ENCODE results near the gene CGB7.

CGB7 gene

DNA sequence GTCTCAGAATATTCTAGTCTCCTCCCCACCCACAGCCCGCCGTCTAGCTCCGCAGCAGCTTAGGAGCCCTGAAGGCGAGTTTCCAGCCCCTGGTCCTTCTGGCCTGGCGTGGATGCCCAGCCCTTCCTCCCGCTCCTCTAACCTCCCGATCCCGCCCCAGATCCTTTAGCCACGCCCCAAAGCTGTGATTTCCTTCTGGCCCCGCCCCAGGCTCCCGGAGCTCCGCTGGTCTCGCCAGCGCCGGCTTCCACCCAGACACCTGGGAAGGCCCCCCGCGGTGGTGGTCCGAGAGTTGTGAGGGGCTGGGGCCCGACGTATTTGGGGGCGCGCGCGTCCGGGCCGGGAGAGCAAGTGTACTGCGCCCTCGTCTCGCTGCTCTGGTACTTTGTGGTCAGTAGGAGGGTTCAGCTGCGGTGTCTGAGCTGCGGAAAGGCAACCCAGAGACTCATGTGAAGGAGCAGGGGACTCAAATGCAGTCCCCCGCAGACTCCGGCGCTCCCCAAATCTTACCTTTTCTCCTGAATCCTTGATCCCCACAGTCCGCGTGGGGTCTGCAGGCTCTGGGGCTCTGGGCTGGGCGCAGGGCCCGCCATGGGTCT lies at the start of gene CGB7:
Gene CGB7, minus strand, starts transcription at position 114 of the 599 bp plus-strand sequence. CDS start 2,374 bp downstream, outside the sequence.
- no peak for DNase-seq (ENCODE audit: low read depth, low spot score)
- no peak within 1 kb of the TSS for H3K27ac ChIP-seq
- H3K9me3 ChIP-seq (ENCODE audit: low read depth, low read length), result no peaks in the 10 kb centered on the region
- TF ChIP-seq EZH2 (IDR thresholded peaks at IDR 0.05) (no peak), POLR2AphosphoS5 (IDR thresholded peaks at IDR 0.05; ENCODE audit: borderline replicate concordance, low read depth, low read length) (no peak), FOXP2 (optimal IDR thresholded peaks at IDR 0.05; ENCODE audit: control extremely low read depth, extremely low read length, insufficient read depth) (no peak)
- H3K9ac ChIP-seq (ENCODE audit: insufficient read length), result no peak within 1 kb of the TSS
- no peaks in the 10 kb centered on the region for H3K36me3 ChIP-seq (ENCODE audit: insufficient read depth, low read length)
- peak within 1 kb of the TSS; percentile 85 for H3K4me3 ChIP-seq

DNA sequence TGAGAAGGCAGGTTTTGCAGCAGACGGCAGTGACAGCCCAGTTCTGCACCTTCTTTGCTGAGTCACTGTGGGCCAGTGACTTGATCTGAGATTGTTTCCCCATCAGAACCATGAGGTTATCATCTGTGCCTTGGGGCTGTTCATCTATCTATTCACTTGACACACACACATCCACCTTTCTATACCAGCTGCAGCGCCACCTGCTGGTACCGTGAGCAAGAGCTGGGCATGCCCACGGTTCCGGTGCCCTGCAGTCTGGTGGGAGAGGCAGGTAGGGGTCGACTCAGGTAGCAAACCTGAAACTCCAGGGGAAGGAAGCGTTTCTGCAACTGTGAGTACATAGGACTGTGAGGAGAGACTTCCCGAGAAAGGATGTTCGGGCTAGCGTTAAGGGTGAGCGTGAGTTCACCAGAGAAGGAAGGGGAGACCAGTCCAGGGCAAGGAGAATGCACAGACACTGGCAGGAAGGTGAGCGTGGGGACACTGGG lies 49.1 kb upstream of the CGB7 start:
- peaks cover 81% of the 10 kb centered on the region for H3K36me3 ChIP-seq (ENCODE audit: insufficient read depth, low read length)
- TF ChIP-seq FOXP2 (optimal IDR thresholded peaks at IDR 0.05; ENCODE audit: control extremely low read depth, extremely low read length, insufficient read depth) (no peak), POLR2AphosphoS5 (IDR thresholded peaks at IDR 0.05; ENCODE audit: borderline replicate concordance, low read depth, low read length) (no peak), EZH2 (IDR thresholded peaks at IDR 0.05) (no peak)
- H3K9me3 ChIP-seq (ENCODE audit: low read depth, low read length), result no peaks in the 10 kb centered on the region
- H3K27ac ChIP-seq, result peak overlapping the region; percentile 51
- DNase-seq (ENCODE audit: low read depth, low spot score), result no peak
- H3K9ac ChIP-seq (ENCODE audit: insufficient read length), result no peak overlapping the region
- H3K4me3 ChIP-seq, result no peak overlapping the region

- H3K27ac ChIP-seq, result peak overlapping the region; percentile 65
These were observed 46.8 kb upstream of the CGB7 start for GRCh38 chr19:49104229-49104864.

GRCh38 chr19:49103331-49104085 lies 46.0 kb upstream of the CGB7 start:
- no peak for DNase-seq (ENCODE audit: low read depth, low spot score)
- Histone ChIP-seq H3K27ac (peak overlapping the region; percentile 65), H3K9me3 (ENCODE audit: low read depth, low read length) (no peaks in the 10 kb centered on the region), H3K9ac (ENCODE audit: insufficient read length) (peak overlapping the region; percentile 33), H3K4me3 (0 out of 2 replicates have a peak overlapping the region, but pooled peaks have one; percentile 25), H3K36me3 (ENCODE audit: insufficient read depth, low read length) (peaks cover 96% of the 10 kb centered on the region)
- no peak; the same call in 1 of the 2 replicates for TF ChIP-seq POLR2AphosphoS5 (IDR thresholded peaks at IDR 0.05; ENCODE audit: borderline replicate concordance, low read depth, low read length)
- no peak for TF ChIP-seq EZH2 (IDR thresholded peaks at IDR 0.05)

More at GRCh38 chr19:49104229-49104864, 46.8 kb upstream of the CGB7 start:
- TF ChIP-seq FOXP2 (optimal IDR thresholded peaks at IDR 0.05; ENCODE audit: control extremely low read depth, extremely low read length, insufficient read depth) (no peak), POLR2AphosphoS5 (IDR thresholded peaks at IDR 0.05; ENCODE audit: borderline replicate concordance, low read depth, low read length) (no peak), EZH2 (IDR thresholded peaks at IDR 0.05) (no peak)
- Histone ChIP-seq H3K9me3 (ENCODE audit: low read depth, low read length) (no peaks in the 10 kb centered on the region), H3K36me3 (ENCODE audit: insufficient read depth, low read length) (peaks cover 96% of the 10 kb centered on the region), H3K9ac (ENCODE audit: insufficient read length) (peak overlapping the region; percentile 20), H3K4me3 (no peak overlapping the region)
- DNase-seq (ENCODE audit: low read depth, low spot score), result no peak

GRCh38 chr19:49102303-49102702 lies 44.8 kb upstream of the CGB7 start:
- H3K9me3 ChIP-seq (ENCODE audit: low read depth, low read length), result no peaks in the 10 kb centered on the region
- DNase-seq (ENCODE audit: low read depth, low spot score), result no peak
- peaks cover 96% of the 10 kb centered on the region for H3K36me3 ChIP-seq (ENCODE audit: insufficient read depth, low read length)
- TF ChIP-seq FOXP2 (optimal IDR thresholded peaks at IDR 0.05; ENCODE audit: control extremely low read depth, extremely low read length, insufficient read depth) (no peak), POLR2AphosphoS5 (IDR thresholded peaks at IDR 0.05; ENCODE audit: borderline replicate concordance, low read depth, low read length) (no peak), EZH2 (IDR thresholded peaks at IDR 0.05) (no peak)
- H3K9ac ChIP-seq (ENCODE audit: insufficient read length), result peak overlapping the region; percentile 9
- H3K4me3 ChIP-seq, result no peak overlapping the region
- peak overlapping the region; percentile 65 for H3K27ac ChIP-seq

GRCh38 chr19:49101160-49101559 lies 43.6 kb upstream of the CGB7 start:
- no peak for DNase-seq (ENCODE audit: low read depth, low spot score)
- Histone ChIP-seq H3K9ac (ENCODE audit: insufficient read length) (no peak overlapping the region), H3K27ac (no peak overlapping the region), H3K4me3 (no peak overlapping the region), H3K36me3 (ENCODE audit: insufficient read depth, low read length) (peaks cover 96% of the 10 kb centered on the region), H3K9me3 (ENCODE audit: low read depth, low read length) (no peaks in the 10 kb centered on the region)
- TF ChIP-seq POLR2AphosphoS5 (IDR thresholded peaks at IDR 0.05; ENCODE audit: borderline replicate concordance, low read depth, low read length), result no peak
- no peak for TF ChIP-seq EZH2 (IDR thresholded peaks at IDR 0.05)
- TF ChIP-seq FOXP2 (optimal IDR thresholded peaks at IDR 0.05; ENCODE audit: control extremely low read depth, extremely low read length, insufficient read depth), result no peak

- H3K27ac ChIP-seq, result peak overlapping the region; percentile 22; the same call in 1 of the 2 replicates
- H3K9me3 ChIP-seq (ENCODE audit: low read depth, low read length), result no peaks in the 10 kb centered on the region
- no peak overlapping the region for H3K4me3 ChIP-seq
- H3K36me3 ChIP-seq (ENCODE audit: insufficient read depth, low read length), result peaks cover 96% of the 10 kb centered on the region
- TF ChIP-seq POLR2AphosphoS5 (IDR thresholded peaks at IDR 0.05; ENCODE audit: borderline replicate concordance, low read depth, low read length), result no peak
- no peak for TF ChIP-seq EZH2 (IDR thresholded peaks at IDR 0.05)
- no peak for TF ChIP-seq FOXP2 (optimal IDR thresholded peaks at IDR 0.05; ENCODE audit: control extremely low read depth, extremely low read length, insufficient read depth)
- no peak for DNase-seq (ENCODE audit: low read depth, low spot score)
- H3K9ac ChIP-seq (ENCODE audit: insufficient read length), result no peak overlapping the region
These were observed 41.2 kb upstream of the CGB7 start for GRCh38 chr19:49098795-49099194.

All from SK-N-MC (cell line).